Stimulated activated CD4-positive, alpha-beta T cell treated with anti-CD3 and anti-CD28 coated beads, Interleukin-15, amount 100 ng/mL, for 24 hours (primary cell): Measurements from ENCODE around the gene MYBPH.

Source experiments
- DNase-seq: peaks from one replicate; pipeline ENCODE4 v3.0.0-alpha.2; 2020

MYBPH gene

GRCh38 chr1:203178083-203178482, 2.5 kb upstream of the MYBPH start:
- DNase-seq: no peak

- DNase-seq: no peak
Observed at GRCh38 chr1:203177470-203178039, 1.9 kb upstream of the MYBPH start.

GRCh38 chr1:203177036-203177405, 1.4 kb upstream of the MYBPH start:
- DNase-seq: no peak

GRCh38 chr1:203176273-203177035, 828 bp upstream of the MYBPH start:
- no peak for DNase-seq

- DNase-seq: no peak
Observed at GRCh38 chr1:203175827-203176241, 208 bp upstream of the MYBPH start.

GRCh38 chr1:203174324-203174985, 1.2 kb downstream of the MYBPH start:
- no peak for DNase-seq

GRCh38 chr1:203173566-203173965, 2.1 kb downstream of the MYBPH start:
- DNase-seq: no peak

GRCh38 chr1:203173011-203173555, 2.5 kb downstream of the MYBPH start:
- no peak for DNase-seq

- peak; percentile 68 for DNase-seq
Observed at GRCh38 chr1:203172184-203173010, 3.2 kb downstream of the MYBPH start.

GRCh38 chr1:203171341-203172183, 4.1 kb downstream of the MYBPH start:
- DNase-seq: no peak

GRCh38 chr1:203170625-203171330, 4.8 kb downstream of the MYBPH start:
- DNase-seq: no peak

- DNase-seq: no peak
Observed at GRCh38 chr1:203169770-203170520, 5.7 kb downstream of the MYBPH start.

- no peak for DNase-seq
Observed at GRCh38 chr1:203168991-203169390, 6.6 kb downstream of the MYBPH start.

GRCh38 chr1:203168256-203168786, 7.3 kb downstream of the MYBPH start:
- DNase-seq: no peak

- DNase-seq: no peak
Observed at GRCh38 chr1:203167913-203168200, 7.8 kb downstream of the MYBPH start.

GRCh38 chr1:203167026-203167912, 8.4 kb downstream of the MYBPH start:
- DNase-seq: peak; percentile 12

- peak; percentile 20 for DNase-seq
Observed at GRCh38 chr1:203166192-203166940, 9.3 kb downstream of the MYBPH start.

GRCh38 chr1:203165800-203166161, 9.8 kb downstream of the MYBPH start:
- DNase-seq: no peak
